ENCODE results near the gene MGAT2. TPM values are rescaled to one million over a fixed set of nuclear protein-coding genes. Genes with fewer than 3 reads are reported as not detected.
"Not testable (repeated sequence)": the region's sequence is repeated elsewhere in the genome, so short reads cannot be mapped to it uniquely, and the experiment has no call there.

The MGAT2 gene
- 9.4 TPM for total RNA-seq
- long read RNA-seq, transcript MGAT2-201 (1 exons, 2,687 nt), result major isoform, 21 of 21 reads
- long read RNA-seq, partial matches to known transcripts, result 0 of 21 reads
- long read RNA-seq, other reads (novel, unspliced or antisense), result 0 of 21 reads

- ATAC-seq (ENCODE audit: poor library complexity) (peak; percentile 99), DNase-seq (peak; percentile 98)
- intact Hi-C loops (cut with DNase I), result no loop called here
Observed at GRCh38 chr14:49620182-49621113, at the start of gene MGAT2, which contains the start of gene RPL36AL. TSS of gene MGAT2 (plus strand) at chr14:49620799. CDS start at chr14:49621269, 470 bp downstream. TSS of gene RPL36AL (minus strand) at chr14:49620626. CDS start at chr14:49619104, 1,522 bp downstream.

- DNase-seq (no peak), ATAC-seq (ENCODE audit: poor library complexity) (no peak)
- intact Hi-C loops (cut with DNase I), result no loop called here
Observed at GRCh38 chr14:49574038-49574437, 46.6 kb upstream of the MGAT2 start.

- intact Hi-C loops (cut with DNase I), result no loop called here
- DNase-seq (no peak), ATAC-seq (ENCODE audit: poor library complexity) (no peak)
Observed at GRCh38 chr14:49578141-49578540, 42.5 kb upstream of the MGAT2 start.

GRCh38 chr14:49579841-49580240 is 40.8 kb upstream of the MGAT2 start:
- intact Hi-C loops (cut with DNase I), result no loop called here
- no peak for DNase-seq
- no peak for ATAC-seq (ENCODE audit: poor library complexity)

DNA sequence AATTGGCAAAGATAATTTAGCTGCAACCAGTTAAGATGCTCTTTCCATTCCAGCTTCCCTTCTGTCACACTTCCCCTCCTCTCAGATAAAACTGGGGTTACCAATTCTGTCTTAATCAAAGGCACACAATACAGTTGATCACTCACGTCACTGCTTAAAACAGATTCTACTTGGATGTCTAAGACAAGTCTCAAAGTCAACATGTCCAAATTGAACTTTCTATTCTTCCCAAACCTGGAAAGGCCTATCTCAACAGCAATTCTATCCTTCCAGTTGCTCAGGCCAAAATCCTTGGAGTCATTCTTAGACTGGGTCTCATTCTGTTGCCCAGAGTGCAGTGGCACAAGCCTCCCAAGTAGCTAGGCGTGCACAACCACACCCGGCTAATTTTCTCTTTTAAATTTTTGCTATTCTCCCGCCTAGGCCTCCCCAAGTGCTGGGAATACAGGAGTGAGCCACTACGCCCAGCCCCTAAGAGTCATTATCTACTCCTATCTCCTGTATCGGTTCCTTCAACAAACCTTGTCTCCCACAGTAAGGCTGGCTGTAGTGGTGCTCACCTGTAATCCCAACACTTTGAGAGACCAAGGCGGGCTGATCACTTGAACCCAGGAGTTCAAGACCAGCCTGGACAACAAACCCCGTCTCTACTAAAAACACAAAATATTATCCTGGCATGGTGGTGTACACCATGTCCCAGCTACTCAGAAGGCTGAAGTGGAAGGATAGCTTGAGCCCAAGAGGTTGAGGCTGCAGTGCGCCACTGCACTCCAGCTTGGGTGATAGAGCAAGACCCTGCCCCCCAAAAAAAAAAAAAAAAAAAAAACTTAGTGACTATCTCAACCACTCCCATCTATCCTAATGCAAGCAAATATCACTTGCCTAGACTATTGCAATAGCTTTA is 39.1 kb upstream of the MGAT2 start:
- ATAC-seq (ENCODE audit: poor library complexity), result no peak
- intact Hi-C loops (cut with DNase I), result no loop called here
- DNase-seq, result no peak

GRCh38 chr14:49582113-49582977 is 38.3 kb upstream of the MGAT2 start:
- intact Hi-C loops (cut with DNase I), result no loop called here
- no peak for DNase-seq
- ATAC-seq (ENCODE audit: poor library complexity), result no peak

GRCh38 chr14:49583629-49584028 is 37.0 kb upstream of the MGAT2 start:
- intact Hi-C loops (cut with DNase I), result no loop called here
- no peak for DNase-seq
- no peak for ATAC-seq (ENCODE audit: poor library complexity)

- intact Hi-C loops (cut with DNase I), result no loop called here
- ATAC-seq (ENCODE audit: poor library complexity) (no peak), DNase-seq (no peak)
Observed at GRCh38 chr14:49584058-49584457, 36.5 kb upstream of the MGAT2 start.

DNA sequence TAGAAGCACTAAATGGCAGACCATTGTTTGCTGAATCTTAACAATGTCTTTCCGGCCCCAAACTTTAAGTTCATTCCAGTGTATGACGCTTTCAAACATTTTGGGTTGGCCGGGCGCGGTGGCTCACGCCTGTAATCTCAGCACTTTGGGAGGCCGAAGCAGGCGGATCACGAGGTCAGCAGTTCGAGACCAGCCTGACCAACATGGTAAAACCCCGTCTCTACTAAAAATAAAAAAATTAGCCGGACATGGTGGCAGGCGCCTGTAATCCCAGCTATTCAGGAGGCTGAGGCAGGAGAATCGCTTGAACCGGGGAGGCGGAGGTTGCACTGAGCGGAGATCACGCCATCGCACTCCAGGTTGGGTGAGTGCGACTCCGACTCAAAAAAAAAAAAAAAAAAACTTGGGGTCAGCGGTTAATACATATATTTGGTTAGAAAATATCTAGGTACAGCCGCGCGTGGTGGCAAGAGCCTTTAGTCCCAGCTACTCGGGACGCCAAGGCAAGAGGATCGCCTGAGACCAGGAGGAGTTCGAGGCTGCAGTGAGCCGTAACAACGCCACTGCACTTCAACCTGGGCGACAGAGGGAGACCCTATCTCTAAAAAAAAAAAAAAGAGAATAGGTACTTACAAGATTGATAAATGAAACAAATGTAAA is 35.5 kb upstream of the MGAT2 start:
- ATAC-seq (ENCODE audit: poor library complexity); DNase-seq; intact Hi-C loops (cut with DNase I): not testable (repeated sequence)

DNA sequence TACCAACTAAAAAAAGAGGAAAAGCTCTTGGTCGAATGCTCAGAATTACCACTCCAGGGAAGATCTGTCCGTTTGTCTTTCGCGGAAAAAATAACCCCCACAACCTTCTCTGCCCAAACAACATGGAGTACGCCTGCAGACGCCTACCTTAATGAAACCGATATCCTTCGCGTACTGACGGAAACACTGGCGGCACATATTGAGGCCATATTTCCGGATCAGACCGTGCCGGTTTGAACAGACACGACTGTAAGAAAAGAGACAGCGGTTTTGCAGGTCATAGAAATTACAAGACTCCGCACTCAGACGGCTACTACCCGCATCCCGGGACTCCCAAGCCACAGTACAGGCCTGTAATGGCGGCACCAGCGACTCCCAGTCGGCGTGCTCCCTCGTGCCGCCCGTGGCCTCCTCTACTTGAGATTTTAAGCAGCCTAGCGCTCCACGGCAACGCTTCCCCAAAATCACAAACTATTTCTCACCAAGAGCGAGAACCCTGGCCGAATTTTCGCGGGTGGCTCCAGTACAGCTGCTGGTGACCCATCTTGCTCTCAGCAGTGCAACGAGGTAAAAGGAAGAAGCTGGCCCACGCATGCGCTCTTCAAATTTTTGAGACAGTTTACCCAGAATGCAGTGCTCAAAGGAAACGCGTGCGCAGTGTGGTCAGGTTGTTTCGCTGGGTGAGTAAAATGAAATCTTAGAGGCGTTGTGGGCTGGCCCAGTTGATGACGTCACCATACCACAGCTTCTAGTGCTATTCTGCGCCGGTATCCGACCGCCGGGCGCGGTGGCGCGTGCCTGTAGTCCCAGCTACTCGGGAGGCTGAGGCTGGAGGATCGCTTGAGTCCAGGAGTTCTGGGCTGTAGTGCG is 34.6 kb upstream of the MGAT2 start, which contains the start of gene RPS29:
TSS of gene RPS29 (minus strand) at position 578 of the 870 bp plus-strand sequence. CDS start at position 544, 34 bp downstream.
- peak; percentile 97 for ATAC-seq (ENCODE audit: poor library complexity)
- intact Hi-C loops (cut with DNase I), result no loop called here
- peak; percentile 98 for DNase-seq

GRCh38 chr14:49586673-49587460 is 33.7 kb upstream of the MGAT2 start:
- peak; percentile 52 for ATAC-seq (ENCODE audit: poor library complexity)
- intact Hi-C loops (cut with DNase I), result no loop called here
- DNase-seq, result peak; percentile 50

DNA sequence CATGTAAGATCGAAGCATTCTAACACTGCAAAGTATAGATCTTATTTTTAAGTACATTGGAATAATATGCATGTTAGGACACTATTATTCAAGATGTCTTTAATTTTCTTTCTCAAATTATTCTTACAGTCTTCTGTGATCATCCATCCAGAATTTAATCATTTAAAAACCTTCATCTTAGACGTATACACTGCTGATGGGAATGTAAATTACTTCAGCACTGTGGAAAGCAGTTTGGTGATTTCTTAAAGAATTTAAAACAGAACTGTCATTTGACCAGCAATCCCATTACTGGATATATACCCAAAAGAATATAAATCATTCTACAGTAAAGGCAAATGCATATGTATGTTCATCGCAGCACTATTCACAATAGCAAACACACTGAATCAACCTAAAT is 31.2 kb upstream of the MGAT2 start:
- no peak for ATAC-seq (ENCODE audit: poor library complexity)
- DNase-seq, result no peak
- intact Hi-C loops (cut with DNase I), result no loop called here

- intact Hi-C loops (cut with DNase I), result no loop called here
- ATAC-seq (ENCODE audit: poor library complexity), result no peak
- no peak for DNase-seq
Observed at GRCh38 chr14:49593016-49593415, 27.6 kb upstream of the MGAT2 start.

DNA sequence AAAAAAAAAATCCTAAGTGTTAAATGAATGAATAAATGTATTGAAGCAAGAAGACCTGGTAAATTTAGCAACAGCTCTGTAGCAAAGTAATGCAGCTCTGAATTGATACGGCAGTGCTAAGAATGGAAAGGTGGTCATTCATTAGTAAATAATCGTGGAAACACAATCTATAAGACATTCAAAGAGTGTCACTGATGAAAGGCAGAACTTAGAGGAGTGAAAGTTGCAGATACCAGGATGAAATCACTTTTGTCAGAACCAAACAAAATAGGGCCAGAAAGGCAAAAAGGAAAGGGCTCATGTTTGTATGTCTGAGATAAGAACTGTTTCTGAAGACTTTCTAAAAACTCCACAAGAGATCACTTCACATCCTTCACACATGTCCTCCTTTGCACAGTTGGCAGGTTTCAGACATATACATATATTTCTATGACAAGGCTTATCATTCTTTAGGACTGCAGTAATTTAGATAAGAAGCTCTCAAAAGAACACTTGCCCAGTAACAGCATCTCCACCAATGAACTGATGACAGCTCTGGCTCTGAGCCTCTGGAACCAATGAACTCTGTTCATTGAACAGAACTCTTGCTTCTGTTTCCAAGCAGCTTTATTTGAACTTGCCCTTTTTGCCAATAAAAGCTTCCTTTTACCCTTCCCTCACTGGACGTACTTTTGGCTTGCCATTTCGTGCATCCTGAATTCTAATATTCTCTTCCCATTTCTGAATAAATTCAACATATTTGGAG is 26.1 kb upstream of the MGAT2 start:
- ATAC-seq (ENCODE audit: poor library complexity), result peak; percentile 29
- no peak for DNase-seq
- intact Hi-C loops (cut with DNase I), result no loop called here

DNA sequence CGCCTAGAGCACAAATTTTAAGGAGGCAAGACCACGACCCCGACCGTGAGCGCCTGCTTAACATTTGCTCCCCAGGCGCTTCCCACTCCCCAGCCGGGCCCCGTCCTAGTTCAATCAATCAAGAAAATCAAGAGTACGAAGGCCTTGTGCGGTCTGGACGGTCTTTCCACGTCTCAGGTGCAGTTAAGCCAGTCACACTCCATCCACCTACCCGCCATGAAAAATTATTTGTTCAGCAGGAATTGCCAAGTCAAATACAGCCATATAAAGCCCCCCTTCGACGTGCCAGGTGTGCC is 22.5 kb upstream of the MGAT2 start:
- DNase-seq, result no peak
- intact Hi-C loops (cut with DNase I), result no loop called here
- ATAC-seq (ENCODE audit: poor library complexity), result peak; percentile 34
